ENCODE results near the gene UPK2. TPM values are rescaled to one million over a fixed set of nuclear protein-coding genes. Genes with fewer than 3 reads are reported as not detected.

UPK2 gene
- total RNA-seq = not detected

- DNase-seq (ENCODE audit: low spot score) (peak; percentile 88), ATAC-seq (peak; percentile 100)
These were observed at the start of gene UPK2 for GRCh38 chr11:118956094-118956846. Gene UPK2 (plus strand): TSS chr11:118956298. CDS start chr11:118956351, 53 bp downstream.

- DNase-seq (ENCODE audit: low spot score) (peak; percentile 89), ATAC-seq (peak; percentile 89)
These were observed 48.8 kb upstream of the UPK2 start for GRCh38 chr11:118907051-118908042.

GRCh38 chr11:118908264-118908663, 47.8 kb upstream of the UPK2 start:
- ATAC-seq = no peak
- no peak for DNase-seq (ENCODE audit: low spot score)

GRCh38 chr11:118908901-118909618, 47.0 kb upstream of the UPK2 start:
- no peak for ATAC-seq
- DNase-seq (ENCODE audit: low spot score) = no peak

- DNase-seq (ENCODE audit: low spot score) (no peak), ATAC-seq (no peak)
These were observed 46.3 kb upstream of the UPK2 start for GRCh38 chr11:118909619-118910308.

GRCh38 chr11:118910309-118911112, 45.6 kb upstream of the UPK2 start:
- DNase-seq (ENCODE audit: low spot score) (no peak), ATAC-seq (peak; percentile 25)

- DNase-seq (ENCODE audit: low spot score) (no peak), ATAC-seq (peak; percentile 31)
These were observed 44.8 kb upstream of the UPK2 start for GRCh38 chr11:118911113-118911879.

GRCh38 chr11:118911880-118912741, 44.0 kb upstream of the UPK2 start:
- no peak for ATAC-seq

GRCh38 chr11:118912742-118913410, 43.2 kb upstream of the UPK2 start:
- DNase-seq (ENCODE audit: low spot score) (no peak), ATAC-seq (no peak)

More at GRCh38 chr11:118911880-118912741, 44.0 kb upstream of the UPK2 start:
- DNase-seq (ENCODE audit: low spot score) = no peak

GRCh38 chr11:118913411-118914125, 42.5 kb upstream of the UPK2 start:
- ATAC-seq (no peak), DNase-seq (ENCODE audit: low spot score) (no peak)

- ATAC-seq (no peak), DNase-seq (ENCODE audit: low spot score) (no peak)
These were observed 41.8 kb upstream of the UPK2 start for GRCh38 chr11:118914178-118914918.

- no peak for DNase-seq (ENCODE audit: low spot score)
- no peak for ATAC-seq
These were observed 41.1 kb upstream of the UPK2 start for GRCh38 chr11:118914987-118915386.

- no peak for ATAC-seq
- no peak for DNase-seq (ENCODE audit: low spot score)
These were observed 40.7 kb upstream of the UPK2 start for GRCh38 chr11:118915396-118915795.

- no peak for DNase-seq (ENCODE audit: low spot score)
- no peak for ATAC-seq
These were observed 39.9 kb upstream of the UPK2 start for GRCh38 chr11:118915941-118916841.

GRCh38 chr11:118916842-118917388, 39.2 kb upstream of the UPK2 start:
- DNase-seq (ENCODE audit: low spot score) = peak; percentile 51

More at GRCh38 chr11:118916842-118917388, 39.2 kb upstream of the UPK2 start:
- ATAC-seq = no peak
